ENCODE data around the gene ANKRD31. TPM values are rescaled to one million over a fixed set of nuclear protein-coding genes. Genes with fewer than 3 reads are reported as not detected.

Gene ANKRD31
- total RNA-seq, 1 donor from 2014 or later = 1.2 TPM

GRCh38 chr5:75042522-75042921 is 194.2 kb downstream of the ANKRD31 start:
- no peaks in the 10 kb centered on the region for H3K4me1 ChIP-seq
- TF ChIP-seq POLR2A (IDR thresholded peaks at IDR 0.05) (no peak), CTCF (IDR thresholded peaks at IDR 0.05) (no peak)
- no peak for DNase-seq (ENCODE audit: extremely low spot score in 2 of 2)
- no peak overlapping the region for H3K27ac ChIP-seq
- intact Hi-C loops (cut with DNase I) = no loop called here
- H3K9me3 ChIP-seq = no peaks in the 10 kb centered on the region
- no peaks in the 10 kb centered on the region for H3K36me3 ChIP-seq
- no peak overlapping the region for H3K4me3 ChIP-seq
- no peaks in the 10 kb centered on the region for H3K27me3 ChIP-seq

GRCh38 chr5:75040973-75041372 is 195.7 kb downstream of the ANKRD31 start:
- no peak overlapping the region for H3K4me3 ChIP-seq
- H3K9me3 ChIP-seq = no peaks in the 10 kb centered on the region
- TF ChIP-seq CTCF (IDR thresholded peaks at IDR 0.05) = no peak
- H3K36me3 ChIP-seq = no peaks in the 10 kb centered on the region
- H3K27me3 ChIP-seq = no peaks in the 10 kb centered on the region
- intact Hi-C loops (cut with DNase I) = no loop called here
- no peak overlapping the region for H3K27ac ChIP-seq
- H3K4me1 ChIP-seq = no peaks in the 10 kb centered on the region
- DNase-seq (ENCODE audit: extremely low spot score in 2 of 2) = no peak

GRCh38 chr5:75037106-75037505 is 199.6 kb downstream of the ANKRD31 start:
- DNase-seq (ENCODE audit: extremely low spot score in 2 of 2) = no peak
- Histone ChIP-seq H3K27ac (no peak overlapping the region), H3K27me3 (no peaks in the 10 kb centered on the region), H3K4me3 (no peak overlapping the region), H3K4me1 (peaks cover 6% of the 10 kb centered on the region), H3K9me3 (no peaks in the 10 kb centered on the region), H3K36me3 (no peaks in the 10 kb centered on the region)
- TF ChIP-seq POLR2A (IDR thresholded peaks at IDR 0.05) (no peak), POLR2AphosphoS5 (IDR thresholded peaks at IDR 0.05; ENCODE audit: insufficient read depth in 1 of 2, low read depth in 1 of 2) (peak in 1 of 2 donors; percentile 49), CTCF (IDR thresholded peaks at IDR 0.05) (no peak)
- intact Hi-C loops (cut with DNase I) = no loop called here

GRCh38 chr5:75034137-75034739 is 202.4 kb downstream of the ANKRD31 start:
- no peak overlapping the region for H3K4me3 ChIP-seq
- no peak for DNase-seq (ENCODE audit: extremely low spot score in 2 of 2)
- intact Hi-C loops (cut with DNase I) = no loop called here
- H3K27me3 ChIP-seq = no peaks in the 10 kb centered on the region
- peaks cover 6% of the 10 kb centered on the region for H3K4me1 ChIP-seq
- H3K9me3 ChIP-seq = no peaks in the 10 kb centered on the region
- TF ChIP-seq CTCF (IDR thresholded peaks at IDR 0.05) (no peak), POLR2AphosphoS5 (IDR thresholded peaks at IDR 0.05; ENCODE audit: insufficient read depth in 1 of 2, low read depth in 1 of 2) (no peak), POLR2A (IDR thresholded peaks at IDR 0.05) (no peak)
- H3K27ac ChIP-seq = no peak overlapping the region
- H3K36me3 ChIP-seq = no peaks in the 10 kb centered on the region

GRCh38 chr5:75031366-75031765 is 205.3 kb downstream of the ANKRD31 start:
- H3K9me3 ChIP-seq = no peaks in the 10 kb centered on the region
- no peak overlapping the region for H3K4me3 ChIP-seq
- H3K27me3 ChIP-seq = no peaks in the 10 kb centered on the region
- intact Hi-C loops (cut with DNase I) = no loop called here
- TF ChIP-seq POLR2A (IDR thresholded peaks at IDR 0.05) (no peak), POLR2AphosphoS5 (IDR thresholded peaks at IDR 0.05; ENCODE audit: insufficient read depth in 1 of 2, low read depth in 1 of 2) (no peak), CTCF (IDR thresholded peaks at IDR 0.05) (no peak)
- peaks cover 6% of the 10 kb centered on the region for H3K4me1 ChIP-seq
- no peaks in the 10 kb centered on the region for H3K36me3 ChIP-seq
- no peak overlapping the region for H3K27ac ChIP-seq
- DNase-seq (ENCODE audit: extremely low spot score in 2 of 2) = no peak

All from vagina (tissue), 2 donors.